Immature natural killer cell (primary cell): Measurements from ENCODE around the gene MFRP. TPM values are rescaled to one million over a fixed set of nuclear protein-coding genes. Genes with fewer than 3 reads are reported as not detected.

Source experiments
- DNase-seq, 3 donors: peaks; one replicate each; pipeline ENCODE4 v3.0.0; 2022; ENCODE audit warnings: mixed read lengths in 1 of 3
- H3K27ac Mint-ChIP-seq, 6 donors: one replicate each; pipeline ENCODE4 v1.8.0; 2020; ENCODE audit warnings: mixed read lengths in 6 of 6, mild to moderate bottlenecking in 5 of 6, inconsistent platforms in 4 of 6, moderate library complexity in 3 of 6
- H3K27me3 Mint-ChIP-seq, 3 donors: one replicate each; pipeline ENCODE4 v1.8.0; 2020 to 2021; ENCODE audit warnings: low read depth in 3 of 3, mild to moderate bottlenecking in 3 of 3, mixed read lengths in 3 of 3, moderate library complexity in 3 of 3, inconsistent platforms in 1 of 3
- H3K36me3 Mint-ChIP-seq, 3 donors: one replicate each; pipeline ENCODE4 v1.8.0; 2020; ENCODE audit warnings: mixed read lengths in 3 of 3, inconsistent platforms in 2 of 3, mild to moderate bottlenecking in 2 of 3
- H3K4me1 Mint-ChIP-seq, 2 donors: one replicate each; pipeline ENCODE4 v1.8.0; 2020; ENCODE audit warnings: inconsistent platforms in 2 of 2, mild to moderate bottlenecking in 2 of 2, mixed read lengths in 2 of 2, moderate library complexity in 1 of 2
- H3K4me3 Mint-ChIP-seq, 5 donors: one replicate each; pipeline ENCODE4 v1.8.0; 2020; ENCODE audit warnings: mild to moderate bottlenecking in 5 of 5, mixed read lengths in 5 of 5, inconsistent platforms in 3 of 5, moderate library complexity in 3 of 5
- H3K9me3 Mint-ChIP-seq, 6 donors: one replicate each; pipeline ENCODE4 v1.8.0; 2020; ENCODE audit warnings: mild to moderate bottlenecking in 6 of 6, mixed read lengths in 6 of 6, inconsistent platforms in 4 of 6, moderate library complexity in 3 of 6
- polyA plus RNA-seq, 3 donors: library from polyadenylated mRNA; unstranded; fragments of 300-500 nt; fragmentation: Illumina TruSeq; gene quantifications; one replicate each; pipeline ENCODE4 v1.2.3, GENCODE V29; 2021

The MFRP gene
- polyA plus RNA-seq, 3 donors from 2014 or later = not detected

GRCh38 chr11:119369132-119369925 lies 22.8 kb upstream of the MFRP start:
- Mint-ChIP-seq H3K27ac (no peak overlapping the region), H3K4me1 (peaks cover 6 to 13% of the 10 kb centered on the region in 2 donors), H3K27me3 (peaks cover 10 to 22% (median 15%) of the 10 kb centered on the region in 3 donors), H3K36me3 (no peaks in the 10 kb centered on the region), H3K4me3 (no peak overlapping the region), H3K9me3 (no peaks in the 10 kb centered on the region)
- DNase-seq = no peak

- peaks cover 5 to 7% of the 10 kb centered on the region in 2 donors for H3K4me1 Mint-ChIP-seq
Observed at GRCh38 chr11:119368121-119369034, 21.9 kb upstream of the MFRP start.

GRCh38 chr11:119367661-119368120 lies 21.2 kb upstream of the MFRP start:
- Mint-ChIP-seq H3K27ac (no peak overlapping the region), H3K36me3 (no peaks in the 10 kb centered on the region), H3K27me3 (peaks cover 10 to 25% (median 15%) of the 10 kb centered on the region in 3 donors), H3K4me3 (no peak overlapping the region), H3K4me1 (peaks cover 5 to 7% of the 10 kb centered on the region in 2 donors), H3K9me3 (no peaks in the 10 kb centered on the region)
- DNase-seq = no peak

More at GRCh38 chr11:119368121-119369034, 21.9 kb upstream of the MFRP start:
- H3K27ac Mint-ChIP-seq = no peak overlapping the region
- no peak for DNase-seq
- no peak overlapping the region for H3K4me3 Mint-ChIP-seq
- H3K36me3 Mint-ChIP-seq = no peaks in the 10 kb centered on the region
- H3K27me3 Mint-ChIP-seq = peaks cover 10 to 22% (median 15%) of the 10 kb centered on the region in 3 donors
- H3K9me3 Mint-ChIP-seq = no peaks in the 10 kb centered on the region

GRCh38 chr11:119366690-119367620 lies 20.4 kb upstream of the MFRP start:
- no peaks in the 10 kb centered on the region for H3K36me3 Mint-ChIP-seq
- H3K9me3 Mint-ChIP-seq = no peaks in the 10 kb centered on the region
- H3K27ac Mint-ChIP-seq = no peak overlapping the region
- H3K4me1 Mint-ChIP-seq = peaks cover 6 to 12% of the 10 kb centered on the region in 2 donors
- no peak for DNase-seq
- peaks cover 16 to 30% (median 17%) of the 10 kb centered on the region in 3 donors for H3K27me3 Mint-ChIP-seq
- H3K4me3 Mint-ChIP-seq = no peak overlapping the region

- no peaks in the 10 kb centered on the region for H3K9me3 Mint-ChIP-seq
- H3K27ac Mint-ChIP-seq = no peak overlapping the region
- peaks cover 6 to 12% of the 10 kb centered on the region in 2 donors for H3K4me1 Mint-ChIP-seq
- H3K4me3 Mint-ChIP-seq = peak overlapping the region in 3 of 5 donors; percentile 80 to 88 (median 87)
- no peak for DNase-seq
- H3K27me3 Mint-ChIP-seq = peaks cover 15 to 31% (median 16%) of the 10 kb centered on the region in 3 donors
- no peaks in the 10 kb centered on the region for H3K36me3 Mint-ChIP-seq
Observed at GRCh38 chr11:119365071-119365591, 18.6 kb upstream of the MFRP start.

DNA sequence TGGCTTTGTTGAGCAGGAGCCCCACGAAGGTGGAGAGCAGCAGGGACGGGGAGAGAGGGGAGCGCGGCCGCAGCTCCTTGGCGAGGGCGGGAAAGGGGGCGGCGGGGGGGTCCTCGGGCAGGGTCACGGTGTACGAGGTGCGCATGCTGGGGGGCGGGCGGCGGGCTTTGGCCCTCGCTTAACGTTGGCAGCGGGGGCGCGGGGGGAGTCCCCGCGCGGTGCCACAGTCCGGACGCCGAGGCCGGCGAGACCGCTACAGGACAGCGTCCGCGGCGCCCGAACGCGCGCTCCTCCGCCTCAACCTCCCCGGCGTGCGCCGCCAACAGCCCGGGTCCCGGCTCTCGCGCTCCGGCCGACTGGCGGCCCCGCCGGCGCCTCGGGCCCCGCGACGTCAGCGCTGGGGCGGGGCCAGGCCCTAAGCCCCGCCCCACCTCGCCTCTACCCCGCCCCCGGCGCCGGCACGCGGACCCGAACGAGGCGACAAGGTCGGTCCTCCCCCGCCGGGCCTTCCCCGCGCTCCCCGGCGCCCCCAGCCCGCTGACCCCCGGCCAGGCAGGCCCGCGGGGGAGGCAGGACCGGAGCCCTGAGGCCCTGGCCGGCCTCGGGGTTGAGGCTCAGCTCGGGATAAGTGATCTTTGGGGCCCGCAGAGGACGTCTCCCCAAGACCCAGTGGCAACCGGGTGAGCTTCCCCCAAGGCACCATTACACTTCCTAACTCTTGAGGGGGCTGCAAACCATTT lies 17.5 kb upstream of the MFRP start:
- Mint-ChIP-seq H3K9me3 (no peaks in the 10 kb centered on the region), H3K27me3 (peaks cover 16 to 30% (median 18%) of the 10 kb centered on the region in 3 donors), H3K4me3 (peak overlapping the region; percentile 80 to 88 (median 84)), H3K36me3 (no peaks in the 10 kb centered on the region), H3K4me1 (peaks cover 6 to 12% of the 10 kb centered on the region in 2 donors), H3K27ac (no peak overlapping the region)
- DNase-seq = peak; percentile 46 to 60 (median 58)

DNA sequence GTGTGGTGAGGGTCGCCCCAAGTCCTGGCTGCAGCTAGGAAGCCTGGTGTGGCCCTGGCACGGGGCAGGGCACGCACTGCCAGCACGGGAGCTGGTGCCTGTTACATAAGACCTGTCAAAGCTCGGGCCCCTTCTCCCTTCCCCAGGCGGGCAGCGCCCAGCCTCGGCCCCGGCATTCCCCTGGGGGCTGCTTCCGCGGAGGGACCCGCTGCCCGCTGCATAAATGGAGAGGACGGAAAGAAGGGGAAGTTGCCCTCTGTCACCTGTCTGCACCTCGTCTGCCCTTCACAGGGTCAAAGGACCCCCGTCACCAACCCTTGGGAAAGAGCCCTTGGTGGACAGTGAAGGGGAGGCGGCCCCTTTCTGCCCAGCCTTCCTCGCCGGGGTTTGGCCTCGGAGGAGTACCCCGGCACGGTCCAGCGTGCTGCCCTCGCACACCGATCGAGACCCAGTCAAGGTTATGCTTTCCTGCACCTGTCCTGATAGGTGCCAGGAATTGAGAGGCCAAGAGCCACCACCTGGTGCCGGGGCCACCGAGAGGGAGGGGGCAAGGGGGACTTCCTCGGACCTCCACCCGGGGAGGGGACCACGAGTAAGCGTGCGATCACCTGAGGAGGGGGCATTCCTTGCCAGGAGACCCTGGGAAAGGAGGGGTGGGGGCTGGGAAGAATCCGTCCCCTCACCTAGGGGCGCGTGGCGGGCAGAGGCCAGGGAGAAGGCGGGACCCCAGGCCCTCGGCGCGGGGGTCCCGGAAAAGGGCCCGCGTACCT lies 16.8 kb upstream of the MFRP start:
- Mint-ChIP-seq H3K9me3 (no peaks in the 10 kb centered on the region), H3K4me3 (peak overlapping the region; percentile 21 to 60 (median 54)), H3K27me3 (peaks cover 16 to 33% (median 20%) of the 10 kb centered on the region in 3 donors), H3K4me1 (peaks cover 6 to 12% of the 10 kb centered on the region in 2 donors), H3K36me3 (no peaks in the 10 kb centered on the region), H3K27ac (no peak overlapping the region)
- no peak for DNase-seq

DNA sequence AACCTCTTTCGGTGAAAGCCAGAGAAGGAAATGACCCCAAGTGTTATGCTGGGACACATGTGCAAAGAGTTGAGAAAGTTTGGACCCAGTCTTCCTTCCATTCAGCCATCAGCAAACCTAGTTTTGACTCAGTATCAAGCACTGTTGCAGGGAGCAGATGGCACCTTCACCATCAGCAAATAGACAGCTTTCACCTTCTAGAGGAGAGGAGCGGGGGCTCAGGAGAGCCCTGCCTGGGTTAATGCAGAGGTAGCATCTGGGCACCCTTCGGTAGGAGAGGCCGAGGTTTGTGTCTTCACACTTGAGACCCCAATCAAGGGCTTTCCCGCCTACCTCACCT lies 16.2 kb upstream of the MFRP start:
- no peak overlapping the region for H3K27ac Mint-ChIP-seq
- no peaks in the 10 kb centered on the region for H3K9me3 Mint-ChIP-seq
- H3K4me1 Mint-ChIP-seq = peaks cover 6 to 12% of the 10 kb centered on the region in 2 donors
- DNase-seq = no peak
- H3K4me3 Mint-ChIP-seq = peak overlapping the region; percentile 21 to 60 (median 54)
- no peaks in the 10 kb centered on the region for H3K36me3 Mint-ChIP-seq
- H3K27me3 Mint-ChIP-seq = peaks cover 18 to 38% (median 22%) of the 10 kb centered on the region in 3 donors

GRCh38 chr11:119361941-119362725 lies 15.6 kb upstream of the MFRP start:
- peak overlapping the region; percentile 21 to 60 (median 54) for H3K4me3 Mint-ChIP-seq
- H3K36me3 Mint-ChIP-seq = no peaks in the 10 kb centered on the region
- H3K4me1 Mint-ChIP-seq = peaks cover 6 to 12% of the 10 kb centered on the region in 2 donors
- H3K27me3 Mint-ChIP-seq = peaks cover 20 to 40% (median 22%) of the 10 kb centered on the region in 3 donors
- DNase-seq = no peak
- H3K9me3 Mint-ChIP-seq = no peaks in the 10 kb centered on the region
- H3K27ac Mint-ChIP-seq = no peak overlapping the region

DNA sequence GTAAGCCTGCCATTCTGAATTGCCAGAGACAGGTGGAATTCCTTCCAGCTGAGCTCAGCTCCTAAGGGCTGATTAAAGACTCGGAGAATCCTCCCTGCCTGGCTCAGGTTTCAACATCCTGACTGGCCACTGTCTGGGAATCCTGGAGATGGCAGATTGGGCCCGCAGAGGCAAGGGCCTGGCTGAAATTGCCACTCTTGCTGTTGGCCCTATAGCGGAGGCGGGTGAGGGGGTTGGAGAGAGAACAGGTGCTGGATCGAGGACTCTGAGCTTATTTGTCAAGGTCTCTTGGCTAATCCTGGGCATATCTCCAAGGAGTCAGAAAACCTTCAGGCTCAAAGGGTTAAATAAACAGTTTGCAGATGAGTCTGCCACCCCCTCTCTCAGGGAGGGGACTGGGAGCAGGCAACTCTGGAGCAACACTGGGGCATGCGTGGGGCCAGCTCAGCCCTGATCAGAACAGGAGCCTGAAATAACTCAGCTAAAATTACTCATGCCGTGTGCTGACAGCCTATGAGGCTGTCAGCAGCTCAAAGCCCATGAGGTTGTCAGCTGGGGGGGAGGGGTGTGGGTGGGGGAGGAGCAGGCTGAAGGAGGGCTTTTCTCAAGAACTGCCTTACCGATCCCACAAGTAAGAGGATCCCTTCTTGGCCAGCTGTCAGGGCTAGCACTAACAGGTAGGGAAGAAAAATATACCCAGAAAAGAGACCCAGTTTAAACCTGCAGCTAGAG lies 14.7 kb upstream of the MFRP start:
- Mint-ChIP-seq H3K36me3 (no peaks in the 10 kb centered on the region), H3K27me3 (peaks cover 17 to 35% (median 18%) of the 10 kb centered on the region in 3 donors), H3K27ac (no peak overlapping the region), H3K4me1 (peaks cover 8 to 18% of the 10 kb centered on the region in 2 donors), H3K4me3 (no peak overlapping the region), H3K9me3 (no peaks in the 10 kb centered on the region)
- DNase-seq = no peak
